ENCODE measurements around the gene GRK5.

Gene GRK5

GRCh38 chr10:119263951-119264617 lies 56.7 kb downstream of the GRK5 start:
- Histone ChIP-seq H3K4me3 (ENCODE audit: low read depth, low read length) (no peak overlapping the region), H3K9me3 (ENCODE audit: severe bottlenecking) (peaks cover 6% of the 10 kb centered on the region), H3K27me3 (ENCODE audit: insufficient read depth, low read depth, severe bottlenecking) (no peaks in the 10 kb centered on the region), H3K27ac (peak overlapping the region; percentile 55), H3K36me3 (peaks cover 4% of the 10 kb centered on the region; the same call in 1 of the 2 replicates)
- TF ChIP-seq CTCF (IDR thresholded peaks at IDR 0.05; ENCODE audit: low read depth, low read length): no peak
- no peak for DNase-seq

- peaks cover 6% of the 10 kb centered on the region for H3K9me3 ChIP-seq (ENCODE audit: severe bottlenecking)
- H3K27ac ChIP-seq: no peak overlapping the region
- peaks cover 4% of the 10 kb centered on the region; the same call in 1 of the 2 replicates for H3K36me3 ChIP-seq
- H3K27me3 ChIP-seq (ENCODE audit: insufficient read depth, low read depth, severe bottlenecking): no peaks in the 10 kb centered on the region
- no peak for TF ChIP-seq CTCF (IDR thresholded peaks at IDR 0.05; ENCODE audit: low read depth, low read length)
- H3K4me3 ChIP-seq (ENCODE audit: low read depth, low read length): no peak overlapping the region
- DNase-seq: no peak
These were observed 58.3 kb downstream of the GRK5 start for GRCh38 chr10:119265691-119266090.

- no peak overlapping the region for H3K27ac ChIP-seq
- H3K4me3 ChIP-seq (ENCODE audit: low read depth, low read length): no peak overlapping the region
- H3K36me3 ChIP-seq: peaks cover 9% of the 10 kb centered on the region
- TF ChIP-seq CTCF (IDR thresholded peaks at IDR 0.05; ENCODE audit: low read depth, low read length): no peak
- no peak for DNase-seq
- peaks cover 3% of the 10 kb centered on the region for H3K9me3 ChIP-seq (ENCODE audit: severe bottlenecking)
- no peaks in the 10 kb centered on the region for H3K27me3 ChIP-seq (ENCODE audit: insufficient read depth, low read depth, severe bottlenecking)
These were observed 60.0 kb downstream of the GRK5 start for GRCh38 chr10:119267384-119267783.

GRCh38 chr10:119268428-119268827 lies 61.1 kb downstream of the GRK5 start:
- TF ChIP-seq CTCF (IDR thresholded peaks at IDR 0.05; ENCODE audit: low read depth, low read length): no peak
- Histone ChIP-seq H3K27ac (no peak overlapping the region), H3K4me3 (ENCODE audit: low read depth, low read length) (no peak overlapping the region), H3K36me3 (peaks cover 7% of the 10 kb centered on the region), H3K9me3 (ENCODE audit: severe bottlenecking) (peaks cover 3% of the 10 kb centered on the region), H3K27me3 (ENCODE audit: insufficient read depth, low read depth, severe bottlenecking) (no peaks in the 10 kb centered on the region)
- no peak for DNase-seq

- Histone ChIP-seq H3K9me3 (ENCODE audit: severe bottlenecking) (peaks cover 3% of the 10 kb centered on the region), H3K4me3 (ENCODE audit: low read depth, low read length) (no peak overlapping the region), H3K27ac (no peak overlapping the region), H3K36me3 (peaks cover 5% of the 10 kb centered on the region), H3K27me3 (ENCODE audit: insufficient read depth, low read depth, severe bottlenecking) (no peaks in the 10 kb centered on the region)
- no peak for TF ChIP-seq CTCF (IDR thresholded peaks at IDR 0.05; ENCODE audit: low read depth, low read length)
- DNase-seq: no peak
These were observed 61.6 kb downstream of the GRK5 start for GRCh38 chr10:119268871-119269506.
